ENCODE results near the gene ARHGEF33. TPM values are rescaled to one million over a fixed set of nuclear protein-coding genes. Genes with fewer than 3 reads are reported as not detected.

Gene ARHGEF33
- total and polyA plus RNA-seq, 2 of the 8 experiments (the other 6 are each of a cell fraction or from before 2014, with no cell fraction given): 0.09 to 0.95 TPM

DNA sequence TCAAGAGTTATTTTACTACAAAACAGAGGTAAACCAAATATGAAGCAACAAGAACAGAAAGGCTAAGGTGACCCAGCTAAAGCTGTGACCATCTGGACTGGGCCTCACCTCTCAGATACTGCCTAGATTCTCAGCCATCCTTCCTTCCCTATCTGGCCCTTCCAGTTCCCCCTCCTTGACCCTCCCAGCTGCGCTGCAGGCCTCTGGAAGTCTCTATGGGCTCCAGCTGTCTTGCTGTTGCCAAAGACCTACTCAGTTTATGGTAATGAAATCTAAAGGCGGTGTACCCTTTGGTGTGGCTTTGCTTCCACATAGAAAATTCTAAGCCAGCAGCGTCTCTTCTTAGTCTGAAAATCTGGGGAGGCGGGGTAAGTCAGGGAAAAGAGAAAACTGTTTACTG is 55.7 kb downstream of the ARHGEF33 start:
- H2BK12ac ChIP-seq (ENCODE audit: low read depth, low read length): no peak overlapping the region; the same call in 1 of the 2 replicates

More for the DNA sequence above, 55.7 kb downstream of the ARHGEF33 start:
- Histone ChIP-seq H2BK120ac (replicated peaks; ENCODE audit: low read depth, low read length) (no peak overlapping the region), H3K18ac (ENCODE audit: extremely low read depth, low read length) (peak overlapping the region; percentile 24; the same call in 1 of the 2 replicates), H3K4me1 (replicated peaks in 1 of 4; ENCODE audit: control insufficient read depth in 3 of 4, insufficient read depth in 4 of 4, low read length in 3 of 4) (peaks cover 0 to 2% (median 1%) of the 10 kb centered on the region in 4 experiments; a peak in 2 of 7 replicates), H4K20me1 (replicated peaks in 1 of 2; ENCODE audit: control insufficient read depth in 1 of 2, insufficient read depth in 2 of 2, low read length in 2 of 2) (no peaks in the 10 kb centered on the region), H3K14ac (ENCODE audit: insufficient read length) (no peak overlapping the region), H2AK5ac (ENCODE audit: low read depth, low read length) (no peak overlapping the region), H3K79me2 (ENCODE audit: control insufficient read depth in 1 of 2, insufficient read depth in 2 of 2, low read length in 2 of 2) (no peaks in the 10 kb centered on the region), H2BK20ac (ENCODE audit: low read length) (0 out of 2 replicates have a peak overlapping the region, but pooled peaks have one; percentile 55), H4K91ac (replicated peaks; ENCODE audit: insufficient read length, low read length) (no peak overlapping the region), H3K79me1 (ENCODE audit: low read depth, low read length) (no peaks in the 10 kb centered on the region), H3K27me3 (replicated peaks in 1 of 4; ENCODE audit: control insufficient read depth in 3 of 4, extremely low read depth in 1 of 4, insufficient read depth in 3 of 4, low read length in 3 of 4) (no peaks in the 10 kb centered on the region), H2BK5ac (ENCODE audit: low read depth, low read length) (no peak overlapping the region; the same call in 1 of the 2 replicates), H3K56ac (replicated peaks; ENCODE audit: insufficient read length, low read depth, low read length) (no peak overlapping the region), H2AFZ (ENCODE audit: low read length) (0 out of 2 replicates have a peak overlapping the region, but pooled peaks have one; percentile 40), H4K5ac (ENCODE audit: insufficient read length, low read depth, low read length) (no peak overlapping the region), H3K27ac (ENCODE audit: low read depth, low read length) (no peak overlapping the region), H3K9me3 (ENCODE audit: insufficient read depth in 2 of 2, low read depth in 1 of 2, low read length in 1 of 2) (no peaks in the 10 kb centered on the region), H4K8ac (ENCODE audit: extremely low read depth, insufficient read depth, low read length) (no peak overlapping the region), H3K4me2 (ENCODE audit: insufficient read depth in 1 of 2, low read depth in 2 of 2, low read length in 2 of 2) (no peak overlapping the region), H3K4me3 (ENCODE audit: extremely low read depth in 1 of 4, insufficient read depth in 2 of 4, low read depth in 3 of 4, low read length in 4 of 4) (no peak overlapping the region), H3K9ac (replicated peaks in 1 of 4; ENCODE audit: extremely low read depth in 1 of 4, low read depth in 3 of 4, low read length in 3 of 4) (no peak overlapping the region), H3K23ac (ENCODE audit: insufficient read length) (no peak overlapping the region), H3K23me2 (ENCODE audit: low read depth, low read length) (no peaks in the 10 kb centered on the region; the same call in 1 of the 2 replicates), H3K36me3 (ENCODE audit: control insufficient read depth in 2 of 4, insufficient read depth in 4 of 4, low read length in 3 of 4) (no peaks in the 10 kb centered on the region), H2BK15ac (ENCODE audit: low read length) (peak overlapping the region; percentile 34; the same call in 1 of the 2 replicates), H3K4ac (replicated peaks; ENCODE audit: insufficient read length, low read depth, low read length) (no peak overlapping the region)
- no peak for TF ChIP-seq EZH2 (IDR thresholded peaks at IDR 0.05; ENCODE audit: low read depth, low read length, severe bottlenecking)
- WGBS, 2 experiments (ENCODE audit: extremely low coverage in 1 of 2, insufficient coverage in 1 of 2, insufficient read length in 1 of 2, insufficient replicate concordance in 2 of 2, low coverage in 1 of 2, low lambda C conversion rate in 2 of 2, missing lambda C conversion rate in 1 of 2): 85% methylated on average over 4 of the region's 4 CpGs; no CpG with 5 or more reads in 1 of the 2 experiments
- ChIA-PET CTCF (ENCODE audit: partially characterized antibody) (interaction anchor here (1.2 to 6.2 kb wide), 4 partner anchors 14 to 283 kb away, joined by 5 to 64 read pairs (median 11); partner anchors contain the start of genes DHX57 and MORN2), POLR2A (ENCODE audit: partially characterized antibody) (no interaction called here)
- no peak for FAIRE-seq
- no peak for DNase-seq (ENCODE audit: low read depth in 1 of 2, low spot score in 2 of 2)
